BJ (cell line): Measurements from ENCODE around the gene TAP2. TPM values are rescaled to one million over a fixed set of nuclear protein-coding genes. Genes with fewer than 3 reads are reported as not detected.
A peak's percentile ranks its signal among the peaks of the same experiment; 100 is the strongest.

Source experiments
- CTCF ChIA-PET: fragments of 350-600 bp; formaldehyde crosslinking; extraction: SDS; loops from one replicate; lab custom pipeline; 2021; ENCODE audit warnings: antibody characterized with exemption, inconsistent platforms; lab: Yijun Ruan, JAX
- POLR2A ChIA-PET: fragments of 300-600 bp; sonication (Branson Sonifier 250); formaldehyde crosslinking; extraction: SDS; loops from one replicate; lab custom pipeline; 2021; ENCODE audit warnings: antibody characterized with exemption; lab: Charles Lee
- DNase-seq: peaks from one replicate; pipeline ENCODE4 v3.0.0-alpha.2; 2011; ENCODE audit warnings: low read depth
- H3K27me3 ChIP-seq: 2 replicates; pipeline ENCODE4 v1.6.0; 2011; ENCODE audit warnings: low read length; ENCODE audit not compliant: control insufficient read depth, insufficient read depth
- H3K36me3 ChIP-seq: 2 replicates; pipeline ENCODE4 v1.5.1; 2011; ENCODE audit warnings: low read length; ENCODE audit not compliant: control insufficient read depth, insufficient read depth
- H3K4me3 ChIP-seq: 2 replicates; pipeline ENCODE4 v1.5.1; 2011; ENCODE audit warnings: low read depth, mild to moderate bottlenecking, control low read depth, low read length
- CTCF ChIP-seq: IDR thresholded peaks from 2 replicates; pipeline ENCODE4 v1.5.1; 2011; ENCODE audit warnings: low read depth, mild to moderate bottlenecking, control low read depth, inconsistent platforms, low read length, moderate library complexity; ENCODE audit not compliant: insufficient read depth
- polyA minus RNA-seq: library from RNA; depleted of rRNA, polyadenylated mRNA; stranded (reverse); fragments of >200 nt; gene quantifications from 2 replicates; pipeline ENCODE4 v1.2.3, GENCODE V29; 2011; rRNA and poly(A)+ RNA removed
- polyA plus RNA-seq: library from polyadenylated mRNA; depleted of rRNA; stranded (reverse); fragments of >200 nt; gene quantifications from 2 replicates; pipeline ENCODE4 v1.2.3, GENCODE V29; 2011; rRNA removed

TAP2 gene
- polyA plus RNA-seq, result 18.0 and 25.4 TPM in 2 replicates
- 22.4 and 24.2 TPM in 2 replicates for polyA minus RNA-seq

GRCh38 chr6:32838114-32838958 lies at the start of gene TAP2:
Gene TAP2 (minus strand): TSS chr6:32838739. CDS start chr6:32838233, 506 bp downstream.
- DNase-seq, result peak; percentile 46
- Histone ChIP-seq H3K36me3 (peaks cover 8% of the 10 kb centered on the region), H3K27me3 (no peaks in the 10 kb centered on the region), H3K4me3 (peak within 1 kb of the TSS; percentile 90)
- peak; percentile 96 for TF ChIP-seq CTCF
- POLR2A ChIA-PET, result interaction anchor here (1.2 to 2.1 kb wide), 2 partner anchors 30 to 134 kb away, joined by 4 to 12 read pairs; no protein-coding TSS in a partner anchor
- CTCF ChIA-PET, result interaction anchor here (0.6 to 4.5 kb wide), 35 partner anchors 9 to 1172 kb away, joined by 3 to 110 read pairs (median 5); partner anchors contain the start of genes BRD2, HLA-DMA, PSMB9 and TAP1

GRCh38 chr6:32887616-32888015 lies 49.1 kb upstream of the TAP2 start:
- no peaks in the 10 kb centered on the region for H3K36me3 ChIP-seq
- POLR2A ChIA-PET, result no interaction called here
- DNase-seq, result no peak
- H3K27me3 ChIP-seq, result no peaks in the 10 kb centered on the region
- no peak for TF ChIP-seq CTCF
- H3K4me3 ChIP-seq, result no peak overlapping the region
- CTCF ChIA-PET, result interaction anchor here (3.4 to 4.5 kb wide), 2 partner anchors 66 to 98 kb away, joined by 37 to 66 read pairs; partner anchors contain the start of gene HLA-DMA

GRCh38 chr6:32886681-32887383 lies 48.3 kb upstream of the TAP2 start:
- H3K27me3 ChIP-seq, result no peaks in the 10 kb centered on the region
- ChIA-PET CTCF (interaction anchor here (1.0 to 4.5 kb wide), 17 partner anchors 8 to 160 kb away, joined by 3 to 66 read pairs (median 5); partner anchors contain the start of gene HLA-DMA), POLR2A (no interaction called here)
- TF ChIP-seq CTCF, result no peak
- peak; percentile 52 for DNase-seq
- no peak overlapping the region for H3K4me3 ChIP-seq
- H3K36me3 ChIP-seq, result no peaks in the 10 kb centered on the region

GRCh38 chr6:32885698-32886286 lies 47.3 kb upstream of the TAP2 start:
- POLR2A ChIA-PET, result no interaction called here
- H3K4me3 ChIP-seq, result no peak overlapping the region
- peak; percentile 45 for TF ChIP-seq CTCF
- CTCF ChIA-PET, result interaction anchor here (0.7 to 4.5 kb wide), 29 partner anchors 9 to 196 kb away, joined by 3 to 66 read pairs (median 4); partner anchors contain the start of genes HLA-DMA and PSMB9
- no peaks in the 10 kb centered on the region for H3K27me3 ChIP-seq
- DNase-seq, result peak; percentile 16
- no peaks in the 10 kb centered on the region for H3K36me3 ChIP-seq
